Hepatocyte (in vitro differentiated cells): ENCODE data around the gene VIPAS39. TPM values are rescaled to one million over a fixed set of nuclear protein-coding genes. Genes with fewer than 3 reads are reported as not detected.

Source experiments
- DNase-seq: peaks from one replicate; pipeline ENCODE4 v3.0.0-alpha.2; 2016; ENCODE audit warnings: low spot score
- H2AFZ ChIP-seq: fragments of 200-600 bp; sonication (generic); 2 replicates; pipeline ENCODE4 v1.6.0; 2016; ENCODE audit warnings: antibody characterized with exemption, mild to moderate bottlenecking
- H3K27ac ChIP-seq: fragments of 200-600 bp; sonication (generic); 2 replicates; pipeline ENCODE4 v1.5.1; 2016; ENCODE audit warnings: mild to moderate bottlenecking
- H3K27me3 ChIP-seq: fragments of 200-600 bp; sonication (generic); 2 replicates; pipeline ENCODE4 v1.6.1; 2016
- H3K36me3 ChIP-seq: fragments of 200-600 bp; sonication (generic); replicated peaks from 2 replicates; pipeline ENCODE4 v1.5.1; 2016; ENCODE audit warnings: low read depth; ENCODE audit not compliant: insufficient read depth
- H3K4me1 ChIP-seq: fragments of 200-600 bp; sonication (generic); 2 replicates; pipeline ENCODE4 v1.5.1; 2016; ENCODE audit warnings: mild to moderate bottlenecking, moderate library complexity; ENCODE audit not compliant: insufficient read depth
- H3K4me2 ChIP-seq: fragments of 200-600 bp; sonication (generic); 2 replicates; pipeline ENCODE4 v1.6.0; 2016
- H3K4me3 ChIP-seq: fragments of 200-600 bp; sonication (generic); 2 replicates; pipeline ENCODE4 v1.5.1; 2016; ENCODE audit warnings: mild to moderate bottlenecking
- H3K79me2 ChIP-seq: fragments of 200-600 bp; sonication (generic); 2 replicates; pipeline ENCODE4 v1.6.0; 2017; ENCODE audit warnings: mild to moderate bottlenecking
- H3K9me2 ChIP-seq: fragments of 200-600 bp; sonication (generic); replicated peaks from 2 replicates; pipeline ENCODE4 v1.6.0; 2017; ENCODE audit warnings: mild to moderate bottlenecking; ENCODE audit not compliant: insufficient read depth
- H3K9me3 ChIP-seq: fragments of 200-600 bp; sonication (generic); 2 replicates; pipeline ENCODE4 v1.5.1; 2016; ENCODE audit warnings: low read depth, mild to moderate bottlenecking
- H4K20me1 ChIP-seq: fragments of 200-600 bp; sonication (generic); 2 replicates; pipeline ENCODE4 v1.6.0; 2016; ENCODE audit warnings: mild to moderate bottlenecking; ENCODE audit not compliant: insufficient read depth, poor library complexity, severe bottlenecking
- EZH2 ChIP-seq: fragments of 200-600 bp; sonication (generic); IDR thresholded peaks from 2 replicates; pipeline ENCODE4 v1.6.1; 2016; ENCODE audit warnings: antibody characterized with exemption, mild to moderate bottlenecking, borderline replicate concordance
- EZH2phosphoT487 ChIP-seq: fragments of 200-600 bp; sonication (generic); IDR thresholded peaks from one replicate; pipeline ENCODE4 v1.6.1; 2018; ENCODE audit warnings: antibody characterized with exemption, mild to moderate bottlenecking, low read depth, moderate library complexity; ENCODE audit not compliant: unreplicated experiment, severe bottlenecking
- WGBS: methylation state at CpG from one replicate; pipeline ENCODE4 v1.1.6; 2016; ENCODE audit warnings: low lambda C conversion rate; ENCODE audit errors: missing lambda C conversion rate; 5-methylcytosine and 5-hydroxymethylcytosine counted together
- polyA plus RNA-seq: library from polyadenylated mRNA; unstranded; fragments of >200 nt; fragmentation: Nextera tagmentation; extraction: Ambion mirVana; gene quantifications from 2 replicates; pipeline ENCODE4 v1.2.1, GENCODE V29; 2016
- total RNA-seq: library from RNA; depleted of rRNA; stranded (reverse); fragments of >200 nt; gene quantifications from 2 replicates; pipeline ENCODE4 v1.2.3, GENCODE V29; 2014
- TF ChIP-seq, protein P1 (sequence below): fragments of 200-600 bp; sonication (generic); IDR thresholded peaks from 2 replicates; pipeline ENCODE4 v1.5.1; 2016; ENCODE audit warnings: antibody characterized with exemption, mild to moderate bottlenecking; ENCODE audit not compliant: poor library complexity

Gene VIPAS39
- total and polyA plus RNA-seq, 2 experiments from 2014 or later: 11.7 to 29.2 TPM

DNA sequence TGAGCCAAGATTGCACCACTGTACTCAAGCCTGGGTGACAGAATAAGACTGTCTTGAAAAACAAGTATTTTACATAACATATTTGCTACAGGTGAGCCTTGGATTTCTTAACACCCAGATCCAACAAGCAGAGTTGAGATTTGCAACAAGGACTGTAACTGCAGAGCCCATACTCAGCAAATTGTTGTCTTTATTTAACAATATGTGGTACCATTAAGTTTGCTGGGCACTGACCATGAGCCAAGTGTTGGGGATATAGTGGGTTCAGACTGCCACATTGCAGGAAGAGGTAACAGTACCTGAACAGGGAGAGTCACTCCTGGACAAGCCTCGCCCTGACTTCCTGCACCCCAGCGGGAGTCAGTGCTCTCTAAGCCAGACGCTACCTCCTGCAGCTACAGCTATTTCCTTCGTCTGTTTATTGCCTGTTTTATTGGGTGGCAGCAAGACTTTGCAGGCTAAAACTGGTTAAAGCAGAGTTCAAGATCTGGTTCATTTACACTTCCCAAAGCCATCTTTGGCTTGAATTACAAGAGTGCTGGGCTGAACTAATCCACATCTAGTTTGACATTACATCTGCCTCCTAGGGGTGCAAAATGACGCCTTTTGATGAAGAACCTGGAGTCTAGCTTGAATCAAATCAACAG, 12.9 kb upstream of the VIPAS39 start:
- Histone ChIP-seq H3K27me3 (no peaks in the 10 kb centered on the region), H3K27ac (no peak overlapping the region), H3K36me3 (no peaks in the 10 kb centered on the region), H3K4me3 (no peak overlapping the region), H4K20me1 (no peaks in the 10 kb centered on the region), H3K9me3 (no peaks in the 10 kb centered on the region), H2AFZ (no peak overlapping the region), H3K4me1 (no peaks in the 10 kb centered on the region), H3K79me2 (no peaks in the 10 kb centered on the region), H3K9me2 (no peaks in the 10 kb centered on the region), H3K4me2 (no peak overlapping the region)
- DNase-seq: no peak
- WGBS: 45% methylated on average over 5 of the region's 5 CpGs
- no peak for TF ChIP-seq EZH2phosphoT487
- TF ChIP-seq, protein P1, sequence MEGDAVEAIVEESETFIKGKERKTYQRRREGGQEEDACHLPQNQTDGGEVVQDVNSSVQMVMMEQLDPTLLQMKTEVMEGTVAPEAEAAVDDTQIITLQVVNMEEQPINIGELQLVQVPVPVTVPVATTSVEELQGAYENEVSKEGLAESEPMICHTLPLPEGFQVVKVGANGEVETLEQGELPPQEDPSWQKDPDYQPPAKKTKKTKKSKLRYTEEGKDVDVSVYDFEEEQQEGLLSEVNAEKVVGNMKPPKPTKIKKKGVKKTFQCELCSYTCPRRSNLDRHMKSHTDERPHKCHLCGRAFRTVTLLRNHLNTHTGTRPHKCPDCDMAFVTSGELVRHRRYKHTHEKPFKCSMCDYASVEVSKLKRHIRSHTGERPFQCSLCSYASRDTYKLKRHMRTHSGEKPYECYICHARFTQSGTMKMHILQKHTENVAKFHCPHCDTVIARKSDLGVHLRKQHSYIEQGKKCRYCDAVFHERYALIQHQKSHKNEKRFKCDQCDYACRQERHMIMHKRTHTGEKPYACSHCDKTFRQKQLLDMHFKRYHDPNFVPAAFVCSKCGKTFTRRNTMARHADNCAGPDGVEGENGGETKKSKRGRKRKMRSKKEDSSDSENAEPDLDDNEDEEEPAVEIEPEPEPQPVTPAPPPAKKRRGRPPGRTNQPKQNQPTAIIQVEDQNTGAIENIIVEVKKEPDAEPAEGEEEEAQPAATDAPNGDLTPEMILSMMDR: no peak
- no peak for TF ChIP-seq EZH2

DNA sequence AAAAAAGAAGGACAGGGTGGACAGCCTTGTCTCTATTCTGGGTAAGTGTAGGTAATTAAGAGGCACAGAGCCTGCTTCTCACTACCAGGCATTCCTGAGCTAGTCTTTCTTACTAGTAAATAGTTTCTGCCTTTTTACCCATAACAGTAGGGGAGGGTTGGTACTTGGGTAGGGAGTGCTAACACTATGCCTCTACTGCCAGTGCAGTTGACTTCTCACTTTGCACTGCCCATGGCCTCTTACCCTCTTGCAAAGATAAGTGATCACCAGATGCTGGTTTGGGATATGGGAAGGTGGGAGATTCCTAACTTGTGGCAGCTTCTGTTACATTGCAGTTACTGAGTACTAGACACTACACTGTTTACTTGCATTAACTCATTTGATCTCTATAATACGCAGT, 12.1 kb upstream of the VIPAS39 start:
- Histone ChIP-seq H3K4me2 (no peak overlapping the region), H3K79me2 (no peaks in the 10 kb centered on the region), H3K4me3 (no peak overlapping the region), H3K27ac (no peak overlapping the region), H3K9me2 (no peaks in the 10 kb centered on the region), H3K36me3 (no peaks in the 10 kb centered on the region), H3K4me1 (no peaks in the 10 kb centered on the region), H3K9me3 (no peaks in the 10 kb centered on the region), H4K20me1 (no peaks in the 10 kb centered on the region), H2AFZ (no peak overlapping the region), H3K27me3 (no peaks in the 10 kb centered on the region)
- no peak for TF ChIP-seq EZH2phosphoT487
- TF ChIP-seq, protein P1: no peak
- TF ChIP-seq EZH2: no peak
- 94% methylated on average over 1 of the region's 1 CpG for WGBS
- DNase-seq: no peak

- no peaks in the 10 kb centered on the region for H3K4me1 ChIP-seq
- H3K36me3 ChIP-seq: no peaks in the 10 kb centered on the region
- WGBS: 95% methylated on average over 14 of the region's 14 CpGs
- H4K20me1 ChIP-seq: no peaks in the 10 kb centered on the region
- H3K4me3 ChIP-seq: no peak overlapping the region
- H3K4me2 ChIP-seq: no peak overlapping the region
- TF ChIP-seq EZH2 (no peak), EZH2phosphoT487 (no peak)
- H3K9me3 ChIP-seq: no peaks in the 10 kb centered on the region
- H3K27ac ChIP-seq: no peak overlapping the region
- H3K79me2 ChIP-seq: no peaks in the 10 kb centered on the region
- no peak for DNase-seq
- no peaks in the 10 kb centered on the region for H3K9me2 ChIP-seq
- H2AFZ ChIP-seq: no peak overlapping the region
- no peaks in the 10 kb centered on the region for H3K27me3 ChIP-seq
These were observed 11.7 kb upstream of the VIPAS39 start for GRCh38 chr14:77469067-77469505.

GRCh38 chr14:77467801-77468200, 10.4 kb upstream of the VIPAS39 start:
- Histone ChIP-seq H3K4me2 (no peak overlapping the region), H3K27ac (no peak overlapping the region), H3K9me3 (no peaks in the 10 kb centered on the region), H2AFZ (no peak overlapping the region), H4K20me1 (peaks cover 2% of the 10 kb centered on the region), H3K4me3 (no peak overlapping the region), H3K4me1 (no peaks in the 10 kb centered on the region), H3K79me2 (no peaks in the 10 kb centered on the region), H3K27me3 (no peaks in the 10 kb centered on the region), H3K36me3 (no peaks in the 10 kb centered on the region), H3K9me2 (no peaks in the 10 kb centered on the region)
- DNase-seq: no peak
- WGBS: 96% methylated on average over 5 of the region's 5 CpGs
- TF ChIP-seq, protein P1: no peak
- no peak for TF ChIP-seq EZH2
- no peak for TF ChIP-seq EZH2phosphoT487
